Osteoblast (primary cell): ENCODE data around the gene FBXO7. TPM values are rescaled to one million over a fixed set of nuclear protein-coding genes. Genes with fewer than 3 reads are reported as not detected.

Experiments
- DNase-seq: peaks from one replicate; pipeline ENCODE4 v3.0.0; 2011; ENCODE audit warnings: low spot score, mixed read lengths; ENCODE audit not compliant: insufficient read length; ENCODE audit errors: missing footprints
- H2AFZ ChIP-seq: 2 replicates; pipeline ENCODE4 v1.6.0; 2011; ENCODE audit warnings: mild to moderate bottlenecking, low read length
- H3K27ac ChIP-seq: 2 replicates; pipeline ENCODE4 v1.5.1; 2011; ENCODE audit warnings: mild to moderate bottlenecking, low read depth, low read length, moderate library complexity
- H3K27me3 ChIP-seq: 2 replicates; pipeline ENCODE4 v1.6.0; 2012; ENCODE audit warnings: mild to moderate bottlenecking, control low read depth, inconsistent platforms, low read length, moderate library complexity; ENCODE audit not compliant: insufficient read depth
- H3K36me3 ChIP-seq: 2 replicates; pipeline ENCODE4 v1.5.1; 2011; ENCODE audit warnings: mild to moderate bottlenecking, low read length, control low read depth, moderate library complexity; ENCODE audit not compliant: insufficient read depth
- H3K4me1 ChIP-seq: 2 replicates; pipeline ENCODE4 v1.5.1; 2011; ENCODE audit warnings: mild to moderate bottlenecking, low read length, control low read depth, moderate library complexity; ENCODE audit not compliant: insufficient read depth
- H3K4me2 ChIP-seq: 2 replicates; pipeline ENCODE4 v1.6.0; 2011; ENCODE audit warnings: mild to moderate bottlenecking, low read length; ENCODE audit not compliant: insufficient read depth
- H3K4me3 ChIP-seq: fragments of 200-600 bp; sonication (generic); 3 replicates; pipeline ENCODE4 v1.5.1; 2012; ENCODE audit warnings: mild to moderate bottlenecking, low read length, inconsistent platforms; ENCODE audit not compliant: insufficient read depth
- H3K79me2 ChIP-seq: 2 replicates; pipeline ENCODE4 v1.6.0; 2012; ENCODE audit warnings: mild to moderate bottlenecking, low read length, control low read depth, inconsistent platforms; ENCODE audit not compliant: insufficient read depth
- H3K9me3 ChIP-seq: 2 replicates; pipeline ENCODE4 v1.5.1; 2011; ENCODE audit warnings: low read depth, low read length, control low read depth
- H4K20me1 ChIP-seq: 2 replicates; pipeline ENCODE4 v1.6.0; 2012; ENCODE audit warnings: mild to moderate bottlenecking, low read length, control low read depth; ENCODE audit not compliant: insufficient read depth
- total RNA-seq: library from RNA; depleted of rRNA; stranded (reverse); fragments of >200 nt; gene quantifications from 2 replicates; pipeline ENCODE4 v1.2.3, GENCODE V29; 2012
- TF ChIP-seq, protein P1 (sequence below): IDR thresholded peaks from 2 replicates; pipeline ENCODE4 v1.5.1; 2011; ENCODE audit warnings: mild to moderate bottlenecking, low read depth, low read length, moderate library complexity; ENCODE audit errors: extremely low read depth

The FBXO7 gene
- total RNA-seq, 1 donor: 80.0 TPM

GRCh38 chr22:32548039-32548438, 73.4 kb downstream of the FBXO7 start:
- no peaks in the 10 kb centered on the region for H3K36me3 ChIP-seq
- H3K4me3 ChIP-seq: no peak overlapping the region
- no peaks in the 10 kb centered on the region for H3K9me3 ChIP-seq
- no peak for DNase-seq
- H3K27ac ChIP-seq: no peak overlapping the region
- H3K4me1 ChIP-seq: peaks cover 16% of the 10 kb centered on the region
- TF ChIP-seq, protein P1, sequence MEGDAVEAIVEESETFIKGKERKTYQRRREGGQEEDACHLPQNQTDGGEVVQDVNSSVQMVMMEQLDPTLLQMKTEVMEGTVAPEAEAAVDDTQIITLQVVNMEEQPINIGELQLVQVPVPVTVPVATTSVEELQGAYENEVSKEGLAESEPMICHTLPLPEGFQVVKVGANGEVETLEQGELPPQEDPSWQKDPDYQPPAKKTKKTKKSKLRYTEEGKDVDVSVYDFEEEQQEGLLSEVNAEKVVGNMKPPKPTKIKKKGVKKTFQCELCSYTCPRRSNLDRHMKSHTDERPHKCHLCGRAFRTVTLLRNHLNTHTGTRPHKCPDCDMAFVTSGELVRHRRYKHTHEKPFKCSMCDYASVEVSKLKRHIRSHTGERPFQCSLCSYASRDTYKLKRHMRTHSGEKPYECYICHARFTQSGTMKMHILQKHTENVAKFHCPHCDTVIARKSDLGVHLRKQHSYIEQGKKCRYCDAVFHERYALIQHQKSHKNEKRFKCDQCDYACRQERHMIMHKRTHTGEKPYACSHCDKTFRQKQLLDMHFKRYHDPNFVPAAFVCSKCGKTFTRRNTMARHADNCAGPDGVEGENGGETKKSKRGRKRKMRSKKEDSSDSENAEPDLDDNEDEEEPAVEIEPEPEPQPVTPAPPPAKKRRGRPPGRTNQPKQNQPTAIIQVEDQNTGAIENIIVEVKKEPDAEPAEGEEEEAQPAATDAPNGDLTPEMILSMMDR: no peak
- H3K27me3 ChIP-seq: no peaks in the 10 kb centered on the region
- no peak overlapping the region for H3K4me2 ChIP-seq
- no peak overlapping the region for H2AFZ ChIP-seq
- H4K20me1 ChIP-seq: no peaks in the 10 kb centered on the region
- no peaks in the 10 kb centered on the region for H3K79me2 ChIP-seq

Other genes with a start within 250 kb of the FBXO7 start
- not detected in 2 replicates for gene SLC5A4, start 219.5 kb upstream of the FBXO7 start, total RNA-seq
- not detected in 2 replicates for gene RFPL3, start 116.9 kb upstream of the FBXO7 start, total RNA-seq
- 95.8 and 107 TPM in 2 replicates for gene RTCB, start 62.6 kb upstream of the FBXO7 start, total RNA-seq
- not detected in 2 replicates for gene BPIFC, start 10.4 kb upstream of the FBXO7 start, total RNA-seq